GM19023 (cell line): ENCODE measurements around the gene IFI27L2.
"Not testable (repeated sequence)": the region's sequence is repeated elsewhere in the genome, so short reads cannot be mapped to it uniquely, and the experiment has no call there.

Source experiments
- ATAC-seq: cut with Tn5 transposase; IDR thresholded peaks from one replicate; pipeline ENCODE4 v1.9.1; 2021; ENCODE audit warnings: mild to moderate bottlenecking, moderate library complexity; ENCODE audit not compliant: unreplicated experiment

The IFI27L2 gene, protein sequence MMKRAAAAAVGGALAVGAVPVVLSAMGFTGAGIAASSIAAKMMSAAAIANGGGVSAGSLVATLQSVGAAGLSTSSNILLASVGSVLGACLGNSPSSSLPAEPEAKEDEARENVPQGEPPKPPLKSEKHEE

DNA sequence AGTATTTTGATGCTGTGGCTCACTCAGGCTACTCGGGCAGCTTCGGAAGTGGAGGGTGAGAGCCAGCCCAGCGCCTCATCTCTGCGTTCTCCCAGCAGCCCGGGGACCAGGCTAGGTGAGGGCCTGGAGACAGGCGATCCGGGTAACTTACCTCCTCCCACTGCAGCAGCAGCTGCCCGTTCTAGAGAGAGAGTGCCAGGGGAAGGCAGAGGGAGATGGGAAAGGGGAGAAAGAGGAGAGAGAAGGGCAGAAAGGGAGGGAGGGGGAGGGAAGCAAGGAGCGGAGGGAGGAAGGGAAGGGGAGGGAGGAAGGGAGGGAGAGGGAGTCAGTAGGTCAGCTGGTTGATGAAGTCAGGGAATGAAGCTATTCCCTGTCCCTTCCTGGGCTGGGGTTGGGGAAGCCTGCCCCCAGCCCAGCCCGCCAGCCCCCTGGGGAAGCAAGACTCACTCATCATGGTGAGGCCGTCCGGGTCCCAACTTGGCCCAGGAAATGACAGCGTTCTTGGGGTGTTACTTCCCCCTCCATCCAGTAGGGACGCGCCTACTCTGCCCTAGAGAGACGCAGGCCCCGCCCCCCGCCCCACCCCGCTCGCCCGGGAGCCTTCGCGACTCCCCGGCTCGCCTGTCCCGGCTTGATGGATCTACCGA, at the start of gene IFI27L2:
IFI27L2 (minus strand) TSS at position 494 of the 647 bp plus-strand sequence; CDS start at position 454, 40 bp downstream.
- peak; percentile 93 for ATAC-seq

DNA sequence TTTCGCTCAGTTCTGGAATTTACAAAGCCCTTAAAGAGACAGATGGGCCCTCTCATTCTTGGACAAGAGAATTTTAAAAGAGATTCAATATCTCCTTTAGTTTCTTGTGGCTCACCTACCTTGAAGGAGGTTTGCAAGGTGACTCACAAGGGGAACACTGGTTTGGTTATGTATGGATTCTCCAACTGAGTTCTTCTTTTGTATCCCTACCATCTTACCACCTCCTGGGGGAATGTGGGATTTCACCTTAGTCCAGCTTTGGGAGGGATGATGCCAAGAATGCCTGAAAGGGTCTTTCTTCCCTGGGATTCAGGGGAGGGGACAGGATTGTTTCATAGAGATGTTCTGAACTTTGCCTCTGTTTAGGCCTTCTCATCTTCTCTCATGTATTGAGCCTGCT, 48.4 kb upstream of the IFI27L2 start:
- no peak for ATAC-seq

GRCh38 chr14:94176808-94177207, 47.4 kb upstream of the IFI27L2 start:
- ATAC-seq = no peak

DNA sequence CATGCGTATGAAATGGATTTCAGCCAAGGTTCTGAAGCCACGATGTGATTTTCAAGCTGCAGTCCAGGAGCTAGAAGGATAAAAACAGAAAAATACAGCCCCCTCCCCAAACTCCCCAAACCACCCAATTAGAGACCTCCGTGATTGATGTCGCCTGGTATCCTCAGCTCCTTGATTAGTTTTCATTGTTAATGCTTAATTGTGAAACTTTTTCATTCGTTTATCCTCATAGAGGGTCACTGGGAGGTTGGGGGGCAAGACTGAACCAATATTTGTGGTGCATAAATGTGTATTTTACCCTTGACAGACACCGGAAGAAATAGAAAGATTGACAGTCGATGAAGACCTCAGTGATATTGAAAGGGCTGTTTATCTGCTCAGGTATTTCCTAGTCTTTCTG, 46.3 kb upstream of the IFI27L2 start:
- no peak for ATAC-seq

- ATAC-seq = no peak
Observed at GRCh38 chr14:94175011-94175745, 45.8 kb upstream of the IFI27L2 start.

DNA sequence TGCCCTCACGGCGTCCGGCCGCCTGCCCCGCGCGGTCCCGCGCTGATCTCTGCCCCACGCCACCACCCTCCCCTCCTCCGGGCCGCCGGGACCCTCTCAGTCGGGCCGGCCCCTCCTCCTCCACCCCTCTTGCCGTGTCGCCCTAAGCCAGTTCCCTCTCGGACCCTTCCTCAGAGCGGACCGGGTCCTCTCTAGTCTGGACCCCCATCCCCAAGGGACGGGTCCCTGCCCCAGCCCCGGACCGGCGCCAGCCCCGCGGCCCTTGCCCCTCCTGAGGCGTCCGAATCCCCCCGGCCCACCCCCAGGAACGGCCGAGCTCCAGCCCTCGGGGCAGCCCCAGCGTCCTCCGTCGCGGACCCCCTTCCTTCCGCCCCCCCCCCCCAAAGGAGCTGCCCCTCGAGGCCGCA, 45.2 kb upstream of the IFI27L2 start:
- peak; percentile 20 for ATAC-seq

DNA sequence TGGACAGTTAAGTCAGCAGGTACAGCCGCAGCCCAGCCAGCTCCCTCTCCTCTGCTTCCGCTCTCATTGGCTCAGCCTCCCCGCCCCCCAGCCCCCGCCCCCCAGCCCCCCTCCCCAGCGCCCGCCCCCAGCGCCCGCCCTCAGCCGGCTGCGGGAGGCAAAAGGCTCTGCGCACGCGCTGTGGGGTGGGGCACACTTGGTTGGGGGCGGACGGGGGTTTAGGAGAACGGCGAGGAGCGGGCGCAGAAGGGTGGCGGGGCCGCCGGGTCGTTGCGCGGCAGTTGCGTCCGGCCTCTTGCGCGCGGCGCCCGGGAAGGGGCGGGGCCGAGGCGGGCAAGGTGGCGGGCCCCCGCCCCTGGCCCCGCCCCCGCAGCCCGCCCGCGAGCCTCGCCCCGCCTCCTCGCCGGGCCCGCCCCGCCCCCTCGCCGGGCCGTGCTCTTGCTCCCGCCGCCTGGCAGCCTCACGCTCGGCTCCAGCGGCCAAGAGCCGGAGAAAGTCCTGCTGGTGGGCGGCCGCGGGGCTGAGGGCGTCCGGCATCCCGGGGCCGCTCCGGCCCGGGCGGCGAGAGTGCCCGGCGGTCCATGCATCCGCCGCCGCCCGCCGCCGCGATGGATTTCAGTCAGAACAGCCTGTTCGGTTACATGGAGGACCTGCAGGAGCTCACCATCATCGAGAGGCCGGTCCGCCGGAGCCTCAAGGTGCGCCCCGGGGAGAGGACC, 44.6 kb upstream of the IFI27L2 start, which contains the start of gene PPP4R4:
PPP4R4 (plus strand) TSS at position 438 of the 719 bp plus-strand sequence; CDS start at position 582, 144 bp downstream.
- ATAC-seq = peak; percentile 87

DNA sequence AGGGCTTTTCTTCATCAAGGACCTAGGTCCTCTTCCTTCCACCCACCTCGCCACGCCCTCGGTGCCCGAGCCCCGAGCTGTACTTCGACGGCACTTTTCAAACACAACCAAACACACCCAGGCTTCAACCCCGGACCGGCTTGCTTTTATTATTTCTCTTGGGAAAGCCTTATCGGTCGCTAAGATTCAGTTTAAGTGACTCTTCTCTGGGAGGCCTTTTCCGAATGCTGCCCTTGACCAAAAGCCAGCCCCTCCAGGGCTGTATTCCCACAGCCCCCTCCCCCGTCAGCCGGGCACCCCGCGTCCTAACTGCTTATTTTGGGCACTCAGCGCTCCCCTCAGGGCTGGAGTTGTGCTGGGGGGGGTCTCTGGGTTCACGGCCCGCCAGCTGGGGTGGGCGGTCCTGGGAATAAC, 44.1 kb upstream of the IFI27L2 start:
- ATAC-seq = no peak

GRCh38 chr14:94172545-94172944, 43.1 kb upstream of the IFI27L2 start:
- no peak for ATAC-seq

- no peak for ATAC-seq
Observed at GRCh38 chr14:94171208-94171607, 41.8 kb upstream of the IFI27L2 start.

DNA sequence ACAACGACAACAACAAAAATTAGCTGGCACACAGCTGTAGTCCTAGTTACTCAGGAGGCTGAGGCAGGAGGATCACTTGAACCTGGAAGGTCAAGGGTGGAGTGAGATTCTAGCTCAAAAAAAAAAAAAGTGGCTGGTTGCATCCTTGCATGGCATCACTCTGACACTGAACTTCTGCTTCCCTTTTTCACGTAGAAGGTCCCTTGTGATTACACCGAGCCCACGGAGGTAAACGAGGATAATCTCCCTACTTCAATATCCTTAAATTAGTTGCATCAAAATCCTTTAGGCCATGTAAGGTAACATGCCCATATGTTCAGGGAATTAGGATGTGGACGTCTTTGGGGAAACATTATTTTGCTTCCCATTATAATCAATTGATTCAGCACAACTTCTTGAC, 40.7 kb upstream of the IFI27L2 start:
- ATAC-seq = no peak

DNA sequence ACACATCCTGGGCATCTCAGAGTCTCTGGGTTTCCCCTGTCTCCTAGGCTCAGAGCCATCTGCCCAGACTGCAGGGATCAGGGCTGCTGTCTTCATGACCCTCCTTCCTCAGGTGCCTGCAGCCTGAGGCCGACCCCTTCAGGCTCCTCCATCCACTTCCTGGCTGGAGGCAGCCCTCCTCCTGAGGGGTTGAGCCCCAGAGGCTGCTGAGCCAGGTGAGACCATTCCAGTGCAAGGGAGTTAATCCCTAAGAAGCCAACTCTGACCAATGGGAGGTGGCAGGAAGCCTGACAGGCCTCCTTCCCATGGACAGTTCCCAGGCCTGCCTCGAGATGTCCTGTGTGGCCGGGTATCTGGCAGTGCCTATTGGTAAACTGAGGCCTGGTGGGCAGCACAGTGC, 36.3 kb upstream of the IFI27L2 start:
- no peak for ATAC-seq

DNA sequence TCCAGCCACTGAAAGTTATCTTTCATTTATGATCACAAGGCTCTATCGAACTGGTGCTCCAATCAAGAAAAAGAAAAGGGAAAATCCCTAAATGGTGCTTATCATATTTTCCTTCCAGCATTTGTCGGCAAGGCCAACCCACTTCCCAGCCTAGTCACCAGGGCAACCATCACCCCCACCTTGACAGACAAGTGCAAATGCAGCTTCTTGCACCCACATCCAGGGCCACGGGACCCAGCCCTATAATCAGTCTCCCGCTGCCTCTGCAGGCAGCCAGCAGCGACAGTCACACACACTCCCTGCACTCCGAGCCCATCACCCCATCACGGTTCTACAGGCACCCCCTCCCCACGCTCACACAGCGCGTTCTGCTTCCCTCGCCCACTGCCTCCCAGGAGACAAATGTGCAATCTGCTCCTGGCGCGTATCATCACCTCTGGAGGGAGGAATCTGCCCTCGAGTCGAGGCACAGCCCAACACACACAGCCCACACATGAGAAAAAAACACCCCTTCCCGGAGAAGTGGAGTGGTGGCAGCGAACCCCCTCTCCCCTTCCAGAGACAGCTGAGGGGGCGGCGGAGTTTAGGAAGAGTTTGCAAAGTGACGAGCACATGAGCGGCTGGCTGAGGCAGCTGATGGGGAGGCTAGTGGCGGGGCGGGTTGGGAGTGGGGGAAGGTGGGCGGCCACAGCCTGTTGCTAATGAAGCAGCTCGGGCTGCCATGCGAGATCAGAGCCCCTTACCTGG, 35.5 kb upstream of the IFI27L2 start:
- no peak for ATAC-seq

- no peak for ATAC-seq
Observed at GRCh38 chr14:94163796-94164195, 34.4 kb upstream of the IFI27L2 start.

- no peak for ATAC-seq
Observed at GRCh38 chr14:94162466-94162865, 33.1 kb upstream of the IFI27L2 start.

DNA sequence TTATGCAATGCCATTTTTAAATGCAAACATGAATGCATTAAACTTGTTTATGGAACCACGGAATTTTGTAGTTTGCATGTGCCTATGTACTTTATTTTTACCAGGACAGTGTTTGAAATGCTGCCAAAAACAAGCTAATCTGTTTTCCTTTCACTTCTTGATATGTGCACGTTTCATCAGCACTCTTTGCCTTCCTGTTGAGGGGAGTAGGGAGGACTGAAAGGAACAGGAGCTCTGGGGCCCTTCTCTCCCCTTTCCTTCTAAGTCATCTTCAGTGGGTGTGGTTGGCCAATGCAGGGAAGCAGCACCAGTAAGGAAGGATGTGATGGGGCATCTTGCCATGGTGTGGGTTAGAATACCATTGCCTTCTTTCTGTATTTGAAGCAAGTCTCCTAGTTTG, 32.6 kb upstream of the IFI27L2 start:
- no peak for ATAC-seq

DNA sequence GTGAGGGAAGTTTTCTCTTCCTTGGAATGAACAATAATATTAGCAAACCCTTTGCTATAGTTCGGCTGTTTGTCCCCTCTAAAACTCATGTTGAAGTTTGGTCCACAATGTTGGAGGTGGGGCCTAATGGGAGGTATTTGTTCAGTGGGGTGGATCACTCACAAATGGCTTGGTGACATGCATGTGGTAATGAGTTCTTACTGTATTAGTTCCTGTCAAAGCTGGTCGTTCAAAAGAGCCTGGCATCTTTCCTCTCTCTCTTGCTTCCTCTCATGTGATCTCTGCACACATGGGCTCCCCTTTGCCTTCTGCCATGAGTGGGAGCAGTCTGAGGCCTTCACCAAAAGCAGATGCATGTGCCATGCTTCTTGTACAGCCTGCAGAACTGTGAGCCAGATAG, 31.7 kb upstream of the IFI27L2 start:
- ATAC-seq = no peak

DNA sequence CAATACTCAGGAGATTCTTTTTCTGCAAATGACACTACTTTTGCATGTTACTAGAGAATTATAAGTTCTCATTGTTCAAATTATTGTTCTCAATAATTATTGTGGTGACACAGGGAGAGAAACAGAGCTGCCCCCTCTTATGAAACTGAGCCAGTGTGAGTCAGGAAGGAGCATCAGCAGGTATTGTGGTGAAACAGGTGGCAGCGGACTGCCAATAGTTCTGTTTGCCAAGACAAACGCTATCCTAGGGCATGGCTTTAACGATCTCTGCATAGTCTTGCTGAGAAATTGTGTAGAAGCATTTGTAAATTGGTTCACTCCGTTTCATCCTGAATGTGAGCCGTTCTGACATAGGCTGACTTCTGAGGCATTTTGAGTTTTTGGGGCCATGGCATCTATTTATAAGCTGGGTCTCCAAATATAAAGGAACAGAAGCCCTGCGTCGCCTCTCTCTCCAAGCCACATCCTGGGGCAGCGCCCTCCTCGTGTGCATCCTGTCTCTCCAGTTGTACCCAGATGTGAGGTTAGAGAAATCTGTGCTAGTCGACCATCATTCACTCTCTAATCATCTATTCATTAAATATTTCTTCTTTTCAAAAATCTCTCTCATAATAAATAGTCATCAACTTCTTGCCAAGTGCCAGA, 29.0 kb upstream of the IFI27L2 start:
- ATAC-seq = no peak

DNA sequence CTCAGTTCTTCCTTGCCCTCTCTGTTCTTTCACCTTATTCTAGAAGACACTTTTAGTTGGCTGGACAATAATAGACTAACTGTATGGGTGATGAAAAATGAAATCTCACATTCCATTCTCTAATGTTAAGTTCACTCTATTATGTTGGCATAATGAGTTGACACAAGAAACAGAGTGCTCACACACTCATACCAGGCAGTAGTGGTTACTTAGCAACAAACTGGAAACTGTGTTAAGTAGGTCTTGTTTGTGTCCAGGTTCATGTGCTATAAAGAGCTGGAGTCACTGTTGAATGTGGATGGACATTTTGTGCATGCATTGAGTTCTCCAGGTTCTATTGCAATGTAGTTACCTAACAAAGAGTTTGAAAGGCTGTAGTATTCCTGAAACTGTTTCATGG, 27.8 kb upstream of the IFI27L2 start:
- ATAC-seq = no peak

GRCh38 chr14:94156143-94156542, 26.7 kb upstream of the IFI27L2 start:
- not testable (repeated sequence) for ATAC-seq
